Stimulated activated CD4-positive, alpha-beta T cell treated with anti-CD3 and anti-CD28 coated beads, Interleukin-4, amount 100 ng/mL, for 4 hours (primary cell): ENCODE data around the gene RNASE13.
A peak's percentile ranks its signal among the peaks of the same experiment; 100 is the strongest.
"Not testable (repeated sequence)": the region's sequence is repeated elsewhere in the genome, so short reads cannot be mapped to it uniquely, and the experiment has no call there.

Experiments
- DNase-seq, 2 experiments: peaks; one replicate each; pipeline ENCODE4 v3.0.0-alpha.2; 2020

RNASE13 gene

GRCh38 chr14:21040941-21041340, 6.3 kb upstream of the RNASE13 start:
- DNase-seq = not testable (repeated sequence)

GRCh38 chr14:21040370-21040925, 5.8 kb upstream of the RNASE13 start:
- no peak for DNase-seq

DNA sequence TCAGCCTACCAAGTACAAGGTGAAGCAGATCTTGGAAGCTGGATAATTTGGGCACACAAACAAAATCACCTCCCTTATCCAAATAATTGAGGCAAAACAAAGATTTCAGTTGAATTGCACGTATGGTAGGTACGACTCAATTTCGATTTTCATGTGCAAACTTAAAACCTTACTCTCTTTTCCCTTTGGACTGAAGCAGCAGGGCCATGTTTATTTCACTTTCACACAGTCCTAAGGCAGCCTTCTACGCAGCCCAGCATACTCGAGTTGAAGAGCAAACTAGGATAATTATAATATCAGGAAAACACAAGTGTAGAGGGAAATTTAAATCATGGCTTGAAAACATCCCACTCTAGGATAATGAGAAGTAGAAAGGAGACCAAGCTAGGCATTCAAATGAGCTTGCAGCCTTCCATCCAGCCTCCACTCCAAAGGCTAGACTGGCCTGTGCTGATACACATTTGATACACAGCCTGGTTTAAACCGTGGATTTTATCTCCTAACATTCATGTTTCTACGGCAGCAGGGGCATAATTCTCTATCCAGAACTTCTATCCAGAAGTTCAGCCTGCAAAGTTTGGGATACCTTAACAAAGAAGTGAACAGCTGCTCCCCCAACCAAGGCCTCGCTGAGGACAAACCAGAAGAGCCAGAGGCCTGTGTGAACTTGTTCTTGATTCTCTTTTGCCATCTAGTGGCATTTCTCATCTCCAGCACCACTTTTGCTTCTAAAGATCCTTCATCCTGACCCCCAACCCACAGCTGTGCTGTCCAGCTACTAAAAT, 5.2 kb upstream of the RNASE13 start:
- DNase-seq = no peak

DNA sequence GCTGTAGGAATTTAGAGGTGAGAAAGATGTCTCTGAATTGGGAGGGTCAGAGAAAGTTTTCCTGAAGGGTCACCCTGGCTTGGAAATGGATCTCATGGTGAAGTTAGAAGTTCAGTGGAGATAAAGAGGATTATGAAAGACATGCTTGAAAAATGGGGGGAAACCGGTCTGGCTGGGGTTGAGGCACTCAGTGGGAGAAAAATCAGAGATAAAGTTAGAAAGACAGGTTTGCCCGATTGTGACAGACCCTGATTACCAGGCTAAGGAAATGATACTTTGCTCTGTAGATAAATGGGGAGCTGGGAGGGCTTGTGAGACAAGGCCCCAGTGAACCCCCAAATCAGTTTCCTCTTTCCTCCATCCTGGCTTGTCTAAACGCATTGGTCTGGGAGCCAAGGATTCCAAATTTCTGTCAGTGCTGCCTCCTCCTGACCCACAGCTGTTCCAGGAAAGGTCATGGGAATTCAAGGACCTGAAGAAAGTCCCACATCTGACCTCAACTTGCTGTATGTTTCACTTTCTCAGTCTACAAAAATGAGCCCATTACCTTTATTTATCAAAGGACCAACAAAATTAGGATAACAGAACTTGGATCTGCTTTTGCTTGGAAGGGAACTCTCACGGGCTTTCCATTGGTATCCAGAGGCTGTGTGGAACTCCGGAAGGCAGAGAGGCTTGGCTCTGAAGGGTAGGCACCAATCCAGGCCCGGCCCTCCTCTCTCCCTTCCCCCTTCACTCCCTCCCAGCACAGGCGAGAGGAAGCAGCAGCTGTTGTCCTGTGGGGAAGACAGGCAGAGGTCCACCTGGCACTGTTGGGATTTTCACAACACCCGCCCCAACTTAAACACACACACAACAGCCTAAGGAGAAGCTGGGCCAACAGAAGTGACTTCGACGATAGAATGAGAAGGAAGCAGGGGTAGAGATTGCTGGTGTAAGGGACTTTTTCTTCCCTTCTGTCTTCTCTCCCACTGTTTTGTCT, 4.1 kb upstream of the RNASE13 start:
- DNase-seq = no peak

GRCh38 chr14:21037156-21037555, 2.5 kb upstream of the RNASE13 start:
- no peak for DNase-seq

DNA sequence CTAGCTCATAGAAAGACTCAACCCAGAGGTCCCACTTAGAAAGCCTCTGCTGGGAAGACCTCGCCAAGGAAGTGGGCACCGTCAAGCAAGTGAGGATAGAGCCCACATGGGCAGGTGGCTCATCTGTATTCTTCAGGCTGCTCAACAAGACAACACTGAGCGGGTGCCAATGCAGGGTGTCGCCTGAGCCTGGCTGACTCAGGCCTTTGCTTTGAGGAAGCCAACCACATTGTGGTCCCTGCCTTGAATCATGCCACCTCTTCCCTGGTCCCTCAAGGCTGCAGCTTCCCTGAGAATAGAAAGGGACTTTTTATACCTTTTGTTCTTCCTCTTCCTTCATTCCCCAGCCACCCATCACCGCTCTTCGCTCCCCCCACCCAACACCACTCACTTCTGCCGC, 2.1 kb upstream of the RNASE13 start:
- no peak for DNase-seq

- no peak for DNase-seq
These were observed 1.4 kb downstream of the RNASE13 start for GRCh38 chr14:21033133-21033698.

DNA sequence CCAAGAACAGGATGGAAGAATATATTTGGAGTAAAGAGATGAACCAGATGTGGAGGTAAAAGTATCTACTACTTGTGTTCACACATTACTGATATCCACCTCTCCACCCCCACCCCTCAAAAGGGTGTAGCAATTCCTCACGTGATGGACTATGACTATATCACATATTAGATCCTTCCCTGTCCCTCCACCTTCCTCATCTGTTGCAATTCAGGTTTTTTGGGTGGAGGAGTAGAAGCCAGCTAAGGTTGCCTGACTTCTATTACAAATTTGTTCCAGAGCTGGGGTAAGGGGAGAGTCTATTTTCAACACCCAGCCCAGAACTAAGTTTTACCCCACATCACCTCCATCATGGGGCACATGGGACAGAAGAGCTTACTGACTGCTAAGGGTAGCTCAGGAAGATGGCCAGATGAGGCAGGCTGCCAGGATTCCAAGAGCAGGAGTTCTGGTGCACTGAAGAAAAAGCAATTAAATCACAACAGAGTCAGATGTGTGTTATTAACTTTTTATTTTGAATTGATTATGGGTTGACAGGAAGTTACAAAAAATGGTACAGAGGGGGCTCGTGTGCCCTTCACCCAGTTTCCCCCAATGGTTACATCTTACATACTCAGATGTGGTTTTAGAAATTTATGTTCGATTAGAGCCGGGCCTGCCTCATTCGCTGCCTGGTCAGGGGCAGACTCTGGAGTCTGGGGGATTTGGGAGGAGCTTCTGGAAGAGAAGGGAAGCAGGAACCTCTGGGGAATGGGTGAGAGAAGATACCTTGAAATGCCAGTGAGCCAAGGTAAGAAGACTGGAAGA, 2.1 kb downstream of the RNASE13 start:
- DNase-seq = no peak

DNA sequence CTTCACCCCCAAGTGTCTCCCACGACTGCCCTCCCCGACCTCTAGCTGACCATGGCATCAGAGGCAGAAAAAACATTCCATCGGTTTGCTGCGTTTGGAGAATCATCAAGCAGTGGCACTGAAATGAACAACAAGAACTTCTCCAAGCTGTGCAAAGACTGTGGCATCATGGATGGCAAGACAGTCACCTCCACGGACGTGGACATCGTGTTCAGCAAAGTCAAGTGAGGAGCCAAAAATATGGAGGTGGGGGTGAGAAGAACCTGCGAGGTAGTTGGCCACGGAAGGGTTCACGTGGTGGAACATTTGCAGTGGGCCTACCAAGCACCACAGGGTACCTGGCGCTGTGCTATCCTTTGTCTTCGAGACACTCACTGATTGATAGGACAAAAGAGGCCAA, 4.1 kb downstream of the RNASE13 start:
- no peak for DNase-seq

GRCh38 chr14:21029917-21030316, 4.7 kb downstream of the RNASE13 start, which contains the start of gene TPPP2:
Gene TPPP2, plus strand, starts transcription at chr14:21030217. Its CDS starts 365 bp downstream, at chr14:21030582.
- DNase-seq = no peak

GRCh38 chr14:21026988-21027315, 7.7 kb downstream of the RNASE13 start:
- no peak for DNase-seq

GRCh38 chr14:21026274-21026987, 8.2 kb downstream of the RNASE13 start:
- no peak for DNase-seq

GRCh38 chr14:21025371-21026273, 9.0 kb downstream of the RNASE13 start:
- DNase-seq = no peak

DNA sequence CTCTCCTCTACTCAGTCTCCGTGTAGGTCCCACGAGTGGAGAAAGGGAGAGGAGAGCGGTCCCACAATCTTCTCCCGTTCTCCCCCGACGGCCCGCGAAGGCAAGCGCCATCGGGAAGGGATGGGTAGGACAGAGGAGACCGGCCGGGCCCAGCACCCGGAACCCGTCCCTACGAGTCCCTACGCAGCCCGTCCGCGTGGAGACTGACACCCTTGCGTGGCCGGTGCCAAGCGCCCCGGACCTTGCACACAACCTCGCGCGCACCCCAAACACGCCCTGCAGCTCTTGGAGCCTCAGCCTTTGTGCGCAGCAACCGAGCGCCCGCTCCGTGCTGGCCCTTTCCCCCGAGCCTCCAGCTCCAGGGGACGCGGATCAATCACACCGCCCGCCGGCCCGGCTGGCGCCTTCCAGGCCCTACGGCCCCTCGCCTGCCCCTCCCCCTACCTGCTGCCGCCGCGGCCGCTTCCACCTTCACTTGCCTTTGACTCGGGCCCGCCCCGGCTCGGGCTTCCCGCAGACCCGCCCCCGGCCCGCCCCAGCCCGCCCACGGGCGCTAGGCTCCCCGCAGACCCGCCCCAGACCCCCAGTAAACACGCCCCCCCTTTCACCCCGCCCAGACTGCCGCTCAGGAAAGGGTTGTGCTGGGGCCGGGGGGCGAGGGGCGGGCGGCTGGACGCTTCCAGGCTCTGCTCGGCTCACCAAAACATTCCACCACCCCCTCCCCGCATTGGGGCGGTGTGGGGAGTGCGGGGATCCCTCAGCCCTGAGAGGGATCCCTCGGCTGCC, 9.8 kb downstream of the RNASE13 start, which contains the start of gene NDRG2:
TSS of gene NDRG2 (minus strand) at position 477 of the 786 bp plus-strand sequence. CDS start 1,746 bp downstream, outside the sequence.
- peak; percentile 66 to 73 for DNase-seq

GRCh38 chr14:21023817-21024584, 10.6 kb downstream of the RNASE13 start:
- DNase-seq = no peak

- DNase-seq = no peak
These were observed 11.4 kb downstream of the RNASE13 start for GRCh38 chr14:21023174-21023573.

- no peak for DNase-seq
These were observed 11.9 kb downstream of the RNASE13 start for GRCh38 chr14:21022686-21023085.

DNA sequence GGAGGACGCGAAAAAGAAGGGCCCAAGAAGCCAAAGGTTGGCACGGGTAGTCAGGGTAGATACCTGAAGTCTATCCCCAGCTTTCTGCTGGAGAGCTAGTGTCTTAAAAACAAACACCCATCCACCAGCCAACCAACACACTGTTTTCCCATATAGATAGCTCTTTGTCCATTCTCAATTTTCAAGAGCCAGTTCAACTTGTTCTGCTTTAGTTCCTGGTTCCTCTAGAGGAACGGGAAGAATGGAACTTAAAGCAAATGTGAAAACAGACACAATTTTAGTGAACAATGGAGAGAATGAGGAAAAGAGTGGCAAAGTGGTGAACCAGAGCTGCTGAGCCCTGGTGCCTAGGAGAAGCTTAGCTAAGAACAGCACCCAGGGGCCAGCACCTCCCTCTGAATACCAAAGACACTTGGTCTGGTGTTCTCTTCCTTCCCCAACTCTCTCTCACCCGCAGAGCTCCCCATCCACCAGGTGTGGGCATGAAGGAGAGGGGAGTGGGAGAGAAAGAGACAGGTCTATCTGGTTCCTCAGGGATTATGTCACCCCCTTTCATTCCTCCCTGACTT, 13.5 kb downstream of the RNASE13 start:
- DNase-seq = no peak
